GM18873 (cell line): ENCODE results near the gene PDE4A.
"Not testable (repeated sequence)": the region's sequence is repeated elsewhere in the genome, so short reads cannot be mapped to it uniquely, and the experiment has no call there.

Experiments
- ATAC-seq: cut with Tn5 transposase; IDR thresholded peaks from one replicate; pipeline ENCODE4 v1.9.1; 2021; ENCODE audit warnings: mild to moderate bottlenecking, moderate library complexity, moderate number of reproducible peaks; ENCODE audit not compliant: unreplicated experiment, low FRiP score

PDE4A gene

DNA sequence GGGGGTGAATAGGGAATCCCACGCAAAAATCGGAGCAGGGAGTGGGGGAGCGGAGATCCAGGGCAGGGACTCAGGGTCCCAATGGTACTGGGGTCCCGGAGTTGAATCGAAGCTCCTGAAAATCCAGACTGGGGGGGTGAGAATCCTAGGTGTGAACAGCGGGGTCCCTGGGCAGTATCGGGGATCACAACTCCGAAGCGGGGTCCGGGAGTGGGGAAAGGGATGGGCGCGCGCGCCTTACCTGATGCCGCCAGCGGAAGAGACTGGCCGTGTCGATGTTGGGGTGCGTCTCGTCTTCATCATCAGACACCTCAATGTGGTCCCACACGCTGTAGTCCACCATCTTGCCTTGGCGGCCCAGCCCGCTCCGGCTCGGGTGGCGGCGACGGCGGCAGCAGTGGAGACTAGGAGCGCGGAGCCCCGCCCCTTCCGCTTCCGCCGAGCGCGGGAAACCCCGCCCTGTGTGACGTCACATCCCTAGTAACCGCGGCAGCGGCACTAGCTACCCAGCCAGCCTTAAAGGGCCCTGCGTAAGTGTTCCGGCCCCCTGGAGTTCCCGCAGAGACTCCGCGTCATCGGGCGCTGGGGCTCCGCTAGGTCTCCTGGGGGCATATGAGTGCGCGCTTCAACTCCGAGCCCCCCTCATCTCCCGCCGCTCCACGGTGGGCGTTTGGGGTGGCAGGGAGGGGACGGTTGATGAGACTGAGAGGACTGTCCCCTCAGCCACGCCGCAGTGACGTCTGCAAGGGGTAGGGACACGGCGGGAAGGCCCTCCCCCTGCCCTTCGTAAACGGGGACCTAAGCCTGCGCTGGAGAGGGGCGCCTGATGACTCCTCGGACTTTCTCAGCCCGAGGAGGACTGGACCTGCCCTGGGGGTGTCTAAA is 17.0 kb upstream of the PDE4A start, which contains the start of gene CDC37:
CDC37 (minus strand) TSS at position 406 of the 885 bp plus-strand sequence; CDS start at position 343, 63 bp downstream.
- ATAC-seq: peak; percentile 69

DNA sequence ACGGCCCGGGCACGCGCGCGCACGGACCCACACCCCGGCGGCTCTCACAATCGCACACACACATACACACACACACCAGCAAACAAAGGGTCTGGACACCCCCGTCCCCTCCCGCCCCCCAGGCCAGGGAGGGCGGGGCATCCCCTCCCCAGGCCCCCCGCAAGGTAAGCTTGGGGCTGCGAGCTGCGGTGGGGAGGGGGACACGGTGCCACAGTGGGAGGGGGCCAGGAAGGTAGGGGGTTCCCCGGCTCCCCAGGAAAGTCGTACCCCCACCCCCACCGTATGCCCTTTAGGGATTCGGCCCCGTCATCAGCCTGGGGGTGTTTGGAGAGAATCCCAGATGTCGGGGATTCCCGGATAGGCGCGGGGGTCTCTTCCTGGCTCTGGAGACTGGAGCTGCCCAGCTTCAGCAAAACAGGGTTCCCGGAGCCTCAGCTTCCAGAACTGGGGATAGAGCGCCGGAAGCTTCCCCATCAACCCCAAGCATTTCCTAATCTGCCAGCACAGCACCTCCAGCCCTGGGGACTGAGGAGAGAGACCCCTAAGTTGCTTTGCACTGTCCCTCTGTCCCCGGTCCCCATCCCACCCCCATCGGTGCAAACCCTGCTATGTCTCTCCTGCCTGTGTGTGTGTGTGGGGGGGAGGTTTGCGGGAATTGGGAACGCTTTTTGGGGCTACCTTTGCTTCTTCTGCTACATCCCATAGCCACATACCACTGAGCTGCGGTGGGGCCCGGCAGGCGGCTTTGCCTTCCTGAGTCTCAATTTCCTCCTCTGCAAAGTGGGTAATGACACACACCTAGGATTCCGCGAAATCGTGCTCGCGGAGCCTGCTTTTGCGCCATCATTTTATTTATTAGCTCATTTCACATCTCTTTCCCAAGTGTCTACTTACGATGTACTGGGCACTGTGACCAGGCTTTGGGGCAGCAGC is 15.2 kb upstream of the PDE4A start:
- ATAC-seq: no peak

DNA sequence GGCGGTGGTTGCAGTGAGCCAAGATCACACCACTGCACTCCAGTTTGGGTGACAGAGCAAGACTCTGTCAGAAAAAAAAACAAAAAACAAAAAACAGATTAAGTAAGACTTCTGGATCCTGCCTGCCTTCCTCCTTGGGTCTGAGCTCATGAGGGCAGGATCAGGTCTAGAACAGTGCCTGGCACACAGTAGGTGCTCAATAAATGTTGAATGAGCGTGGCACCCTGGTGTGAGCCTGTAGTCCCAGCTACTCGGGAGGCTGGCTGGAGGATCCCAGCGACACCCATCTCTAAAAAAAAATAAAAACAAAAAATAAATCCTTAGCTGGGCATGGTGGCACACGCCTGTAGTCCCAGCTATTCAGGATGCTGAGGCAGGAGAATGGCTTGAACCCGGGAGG is 14.1 kb upstream of the PDE4A start:
- no peak for ATAC-seq

DNA sequence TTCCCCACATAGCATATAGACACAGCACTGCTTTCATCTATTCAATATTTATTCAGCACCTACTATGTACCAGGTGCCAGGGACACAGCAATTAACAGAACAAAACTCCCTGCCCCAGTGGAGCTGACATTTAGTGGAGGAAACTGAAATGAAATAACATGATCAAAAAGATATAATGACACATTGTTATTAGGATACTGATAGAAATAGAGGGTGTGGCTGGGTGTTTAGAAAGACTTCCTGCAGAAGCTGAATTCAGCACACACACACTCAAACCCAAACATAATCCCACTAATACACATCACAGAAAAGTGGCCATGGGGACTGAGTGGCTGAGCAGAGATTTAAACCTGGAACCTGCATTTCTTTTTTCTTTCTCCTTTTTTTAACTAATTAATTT is 13.2 kb upstream of the PDE4A start:
- ATAC-seq: no peak

DNA sequence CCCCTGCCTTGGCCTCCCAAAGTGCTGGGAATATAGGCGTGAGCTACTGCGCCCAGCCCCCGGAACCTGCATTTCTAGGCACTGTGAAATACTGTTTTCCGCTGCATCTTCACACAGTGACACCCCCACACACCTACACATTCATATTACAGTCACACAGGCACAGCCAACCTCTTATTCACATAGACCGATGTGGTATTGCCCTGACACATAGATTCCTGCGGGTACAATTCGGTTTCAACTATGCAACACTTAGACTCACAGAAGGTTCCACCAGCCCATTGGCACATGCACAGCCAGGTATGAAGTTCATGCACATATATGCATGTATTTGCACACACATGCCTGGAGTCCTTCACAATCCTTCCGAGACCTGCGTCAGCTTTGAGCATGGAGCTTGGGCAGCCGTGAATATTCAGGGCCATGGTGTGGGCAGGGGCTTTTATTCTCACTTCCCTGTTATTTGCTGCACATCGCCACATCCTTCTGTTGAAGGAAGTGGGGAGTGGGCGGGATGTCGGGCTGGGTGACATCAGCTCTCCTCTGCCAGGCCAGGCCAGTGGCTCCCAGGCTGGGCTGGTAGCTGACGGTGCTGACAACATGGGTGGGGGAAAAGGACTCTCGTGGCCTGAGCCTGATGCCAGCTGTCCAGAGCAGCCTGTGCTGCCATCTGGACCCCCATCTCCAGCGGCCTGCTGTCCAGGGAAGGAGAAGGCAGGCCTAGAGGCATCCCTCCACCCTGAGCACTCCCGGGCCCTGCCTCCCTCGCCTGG is 11.6 kb upstream of the PDE4A start:
- no peak for ATAC-seq

DNA sequence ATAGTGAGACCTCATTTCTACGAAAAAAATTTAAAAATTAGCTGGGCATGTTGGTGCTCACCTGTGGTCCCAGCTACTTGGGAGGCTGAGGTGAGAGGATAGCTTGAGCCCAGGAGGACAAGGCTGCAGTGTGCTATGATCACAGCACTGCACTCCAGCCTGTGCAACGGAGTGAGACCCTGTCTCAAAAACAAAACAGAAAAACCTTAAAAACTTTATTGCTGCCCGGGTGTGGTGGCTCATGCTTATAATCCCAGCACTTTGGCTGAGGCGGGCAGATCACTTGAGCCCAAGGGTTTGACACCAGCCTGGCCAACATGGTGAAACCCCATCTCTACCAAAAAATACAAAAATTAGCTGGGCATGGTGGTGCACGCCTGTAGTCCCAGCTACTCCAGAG is 9.1 kb upstream of the PDE4A start:
- not testable (repeated sequence) for ATAC-seq

DNA sequence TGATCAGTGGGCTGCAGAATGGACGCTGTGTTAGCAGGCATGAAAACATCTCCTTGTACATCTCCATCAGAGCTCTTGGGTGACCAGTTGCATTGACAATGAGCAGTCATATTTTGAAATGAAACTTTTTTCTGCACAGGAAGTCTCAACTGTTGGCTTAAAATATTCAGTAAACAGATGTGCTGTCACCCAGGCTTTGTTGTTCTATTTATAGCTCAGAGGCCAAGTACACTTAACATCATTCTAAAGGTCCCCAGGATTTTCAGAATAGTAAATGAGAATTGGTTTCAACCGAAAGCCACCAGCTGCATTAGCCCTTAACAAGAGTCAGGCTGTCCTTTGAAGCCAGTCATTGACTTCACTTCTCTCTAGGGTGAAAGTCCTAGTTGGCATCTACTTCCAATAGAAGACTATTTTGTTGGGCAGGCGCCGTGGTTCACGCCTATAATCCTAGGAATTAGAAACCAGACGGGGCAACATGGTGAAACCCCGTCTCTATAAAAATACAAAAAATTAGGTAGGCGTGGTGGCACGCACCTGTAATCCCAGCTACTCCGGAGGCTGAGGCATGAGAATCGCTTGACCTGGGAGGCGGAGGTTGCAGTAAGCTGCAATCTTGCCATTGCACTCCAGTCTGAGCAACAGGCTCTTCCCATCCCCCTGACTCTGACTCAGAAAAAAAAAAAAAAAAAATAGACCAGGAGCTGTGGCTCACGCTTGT is 7.9 kb upstream of the PDE4A start:
- ATAC-seq: peak; percentile 51

DNA sequence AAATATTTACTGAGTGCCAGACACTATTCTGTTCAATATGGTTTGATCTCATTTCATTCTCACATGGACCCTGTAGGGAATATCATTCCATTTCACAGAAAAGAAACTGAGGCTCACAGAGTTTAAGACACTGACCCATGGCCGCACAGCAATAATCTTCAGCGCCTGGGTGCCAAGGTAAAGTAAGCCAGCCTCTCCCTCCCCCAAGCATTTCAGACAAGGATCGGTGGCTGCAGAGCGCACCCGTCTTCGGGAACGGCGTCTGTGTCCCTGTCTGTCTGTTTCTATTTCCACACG is 4.3 kb upstream of the PDE4A start:
- ATAC-seq: no peak

DNA sequence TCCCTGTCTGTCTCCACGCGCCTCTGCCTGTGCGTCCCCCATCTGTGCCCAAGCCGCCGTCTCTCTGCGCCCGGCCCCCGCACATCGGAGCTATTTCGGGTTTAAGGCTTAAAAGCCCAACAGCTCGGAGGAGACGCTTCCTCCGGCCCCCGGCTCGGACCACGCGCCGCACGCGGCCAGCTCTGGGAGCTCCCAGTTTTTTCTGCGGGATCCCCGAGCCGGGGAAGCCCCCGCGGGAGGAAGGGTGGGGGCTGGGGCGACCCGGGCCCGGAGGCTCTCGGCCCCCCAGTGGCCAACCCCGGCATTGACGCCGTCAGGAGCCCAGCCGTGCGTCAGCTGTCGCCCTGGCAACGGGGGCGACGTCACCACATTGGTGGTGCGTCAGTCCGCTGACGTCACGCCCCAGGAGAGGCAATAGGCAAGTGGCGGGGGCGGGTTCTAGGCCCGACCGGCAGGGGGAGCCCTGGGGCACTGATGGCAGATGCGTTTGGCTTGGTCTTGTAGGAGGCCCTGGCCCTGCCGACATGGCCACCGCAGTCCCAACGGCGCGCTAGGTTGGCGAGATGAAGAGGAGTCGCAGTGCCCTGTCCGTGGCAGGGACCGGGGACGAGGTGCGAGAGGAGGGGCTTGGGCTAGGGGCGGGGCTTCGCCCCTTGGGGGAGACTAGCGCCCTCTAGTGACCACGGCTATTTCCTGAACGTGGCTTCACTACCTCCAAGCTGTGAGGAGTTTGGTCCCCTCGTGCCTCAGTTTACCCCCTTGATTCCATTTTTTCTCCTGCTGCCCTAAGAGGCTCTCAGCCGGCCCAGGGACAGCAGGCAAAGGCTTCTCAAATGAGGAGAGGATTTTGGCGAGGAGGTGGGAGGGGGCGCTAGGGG is 3.7 kb upstream of the PDE4A start:
- ATAC-seq: peak; percentile 50

DNA sequence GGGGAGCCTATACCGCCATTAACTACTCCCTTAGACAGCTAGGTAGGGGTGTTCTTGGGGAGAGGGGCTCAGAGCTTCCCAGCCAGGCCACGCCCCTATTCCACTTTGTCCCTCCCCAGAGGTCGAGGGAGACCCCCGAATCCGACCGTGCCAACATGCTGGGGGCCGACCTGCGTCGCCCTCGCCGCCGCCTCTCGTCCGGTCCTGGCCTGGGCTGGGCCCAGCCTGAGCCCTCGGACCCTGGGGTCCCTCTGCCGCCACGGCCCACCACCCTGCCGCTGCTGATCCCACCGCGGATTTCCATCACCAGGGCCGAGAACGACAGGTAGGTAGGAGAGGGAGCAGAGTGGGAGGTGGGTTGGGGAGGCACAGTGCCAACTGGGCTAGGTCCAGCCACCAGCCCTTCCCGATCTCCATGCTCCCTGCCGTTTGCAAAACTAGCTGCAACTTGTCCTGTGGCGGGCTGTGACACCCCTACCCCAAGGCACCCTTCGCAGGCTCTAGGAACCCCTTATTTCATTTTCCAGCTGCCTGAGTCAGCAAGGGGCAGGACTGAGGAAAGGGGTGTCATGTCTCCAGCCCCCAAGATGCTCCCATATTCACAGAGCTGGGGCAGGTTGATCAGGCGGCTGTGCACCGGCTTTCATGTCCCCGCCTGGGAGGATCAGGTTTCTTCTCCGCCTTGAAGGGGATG is 2.6 kb upstream of the PDE4A start:
- ATAC-seq: no peak

DNA sequence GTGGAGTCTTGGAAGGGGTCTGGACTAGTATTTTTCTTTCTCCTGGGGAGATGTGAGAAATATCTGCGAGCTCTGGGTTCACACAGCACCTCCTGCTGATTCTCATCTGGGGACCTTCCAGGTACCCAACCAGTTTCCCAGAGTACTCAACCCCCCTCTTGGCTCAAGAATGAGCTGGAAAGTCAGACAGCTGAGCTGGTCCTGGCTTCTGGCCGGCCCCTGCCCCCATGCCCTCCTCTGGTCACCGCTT is 2.2 kb upstream of the PDE4A start:
- no peak for ATAC-seq

DNA sequence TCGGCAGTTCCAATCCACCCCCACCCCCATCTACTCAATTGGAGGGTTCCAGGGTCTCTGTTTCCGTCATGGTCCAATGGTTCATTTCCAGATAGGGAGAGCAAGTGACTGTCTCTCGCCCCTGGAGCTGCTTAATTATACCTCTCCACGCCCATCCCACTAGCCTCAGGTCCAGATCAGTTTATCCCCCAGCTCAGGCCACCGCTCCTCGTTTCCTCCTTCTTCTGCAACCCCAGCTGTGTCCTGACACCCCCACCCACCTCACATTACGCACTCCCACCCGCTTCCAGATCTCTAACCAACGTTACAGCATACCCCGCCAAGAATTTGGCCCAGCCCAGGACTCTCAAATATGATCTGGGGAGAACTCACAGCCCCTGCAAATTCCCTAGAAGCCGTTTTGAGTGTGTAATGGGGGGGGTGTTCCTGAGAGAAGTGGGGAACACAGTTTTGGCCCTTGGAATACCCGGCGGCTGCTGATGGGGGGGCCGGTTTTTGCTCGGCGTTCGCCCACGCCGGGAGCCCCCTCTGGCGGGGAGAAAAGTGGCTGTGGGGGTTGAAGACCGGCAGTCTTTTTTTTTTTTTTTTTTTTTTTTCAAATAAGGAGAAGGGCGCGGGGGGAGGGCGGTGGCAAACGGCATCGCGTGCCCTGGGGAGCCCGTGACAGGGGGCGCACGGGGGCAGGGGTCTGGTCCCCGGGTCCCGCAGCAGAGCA is 1.7 kb upstream of the PDE4A start:
- ATAC-seq: no peak

DNA sequence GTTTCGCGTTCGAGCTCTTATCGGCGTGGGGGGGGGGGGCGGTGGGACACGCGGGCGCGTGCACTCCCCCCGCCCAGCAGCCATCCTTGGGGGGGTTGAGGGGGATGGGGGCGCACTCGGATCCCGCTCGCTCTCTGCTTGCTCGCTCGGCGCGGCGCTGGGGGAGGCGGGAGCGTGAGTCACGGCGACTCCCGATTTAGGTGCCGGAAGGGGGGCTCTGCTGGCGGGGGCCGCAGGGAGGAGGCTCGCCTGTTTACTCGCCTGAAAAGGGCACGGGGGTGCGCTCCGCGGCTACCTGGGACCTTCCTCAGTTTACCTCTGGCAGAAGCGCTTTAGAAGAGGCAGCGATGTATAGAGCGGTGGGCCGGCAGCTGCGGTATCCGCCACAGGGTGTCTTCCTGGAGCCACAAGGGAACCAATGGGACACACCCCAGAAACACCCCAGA is 1.1 kb upstream of the PDE4A start:
- ATAC-seq: no peak

DNA sequence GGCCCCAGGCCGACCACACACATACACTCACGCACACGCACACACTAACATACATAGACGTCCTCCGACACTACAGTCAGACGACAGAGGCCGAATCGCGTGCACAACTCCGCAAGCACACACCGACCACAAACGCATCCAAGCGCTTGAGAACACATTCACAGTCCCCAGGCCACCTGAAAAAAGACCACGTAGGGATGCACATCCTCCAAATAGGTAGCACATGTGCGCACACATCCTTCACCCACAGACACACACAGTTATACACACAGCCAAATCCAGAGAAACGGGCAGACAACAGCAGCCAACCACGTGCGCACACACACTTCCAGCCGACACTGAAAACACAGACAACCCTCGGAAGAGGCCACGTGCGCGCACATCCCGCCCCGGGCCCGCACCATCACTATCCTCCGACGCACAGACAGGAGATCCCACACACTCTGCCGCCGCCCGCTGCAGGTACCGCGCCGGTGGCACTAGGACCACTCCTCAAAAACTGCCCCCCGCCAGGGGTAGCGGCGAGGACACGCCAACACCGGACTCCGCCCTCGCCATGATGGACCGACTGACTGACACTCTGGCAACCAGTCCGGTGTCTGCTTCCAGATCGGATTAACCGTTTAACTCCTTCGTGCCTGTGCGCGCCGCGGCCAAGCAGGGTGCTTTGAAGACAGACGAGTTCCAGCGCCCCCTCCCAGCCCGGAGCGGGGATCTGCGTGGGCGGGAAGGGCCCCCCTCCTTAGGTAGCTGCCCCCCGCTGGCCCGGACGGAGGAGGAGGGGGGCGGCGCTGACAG is 493 bp upstream of the PDE4A start:
- ATAC-seq: no peak

DNA sequence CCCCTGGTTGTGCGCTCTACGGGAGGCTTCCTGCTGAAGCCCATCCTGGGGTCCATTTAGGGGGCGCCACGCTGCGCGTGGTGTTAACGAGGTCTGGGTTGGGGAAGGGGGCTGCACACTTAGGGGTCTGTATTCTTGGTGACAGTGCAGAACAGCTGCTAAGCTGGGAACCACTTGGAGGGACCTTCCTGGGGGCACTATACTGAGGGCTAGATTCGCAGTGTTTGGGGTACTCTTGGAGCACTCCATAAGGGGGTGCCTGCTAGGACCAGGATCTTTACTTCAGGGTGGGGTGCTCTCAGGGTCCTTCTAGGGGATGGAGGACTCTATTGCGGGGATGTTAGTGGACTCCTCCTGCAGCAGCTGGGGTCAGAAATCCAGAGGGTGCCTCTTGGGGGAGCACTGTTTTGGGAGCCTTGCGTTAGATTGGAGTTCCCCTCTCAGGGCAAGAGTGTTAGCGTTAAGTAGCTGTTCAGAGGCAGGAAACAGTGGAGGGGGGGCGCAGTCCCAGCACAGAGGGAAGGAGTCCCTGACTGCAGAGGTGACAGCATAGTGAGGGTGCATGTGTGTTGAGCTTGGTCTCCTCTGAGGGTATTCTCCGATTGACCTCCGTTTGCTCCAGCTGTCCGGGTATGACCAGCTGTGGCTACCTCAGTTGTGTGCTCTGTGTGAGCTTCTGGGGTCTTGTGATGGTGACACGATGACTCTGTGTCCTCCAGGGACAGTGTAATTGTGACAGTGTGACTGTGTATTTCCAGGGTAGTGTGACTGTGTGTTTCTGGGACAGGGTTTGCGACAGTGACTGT is 1.1 kb downstream of the PDE4A start:
- no peak for ATAC-seq

DNA sequence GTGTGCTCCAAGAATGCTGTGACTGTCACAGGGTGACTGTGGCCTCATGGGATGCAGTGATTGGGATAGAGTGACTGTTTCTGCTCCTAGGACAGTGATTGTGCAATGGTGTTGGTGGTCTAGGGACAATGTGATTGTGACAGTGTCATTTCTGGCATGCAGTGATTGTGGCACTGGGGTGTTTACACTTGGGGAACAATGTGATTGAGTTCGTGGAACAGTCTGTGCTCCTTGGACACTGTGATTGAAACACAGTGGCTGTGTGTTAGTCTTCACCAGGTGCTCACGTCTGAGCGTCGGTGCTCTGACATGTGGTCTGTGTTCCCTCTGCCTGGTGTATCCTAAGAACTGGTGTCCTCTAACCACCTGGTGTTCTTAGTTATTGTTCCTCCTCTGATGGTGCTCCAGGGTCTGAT is 1.7 kb downstream of the PDE4A start:
- ATAC-seq: no peak

DNA sequence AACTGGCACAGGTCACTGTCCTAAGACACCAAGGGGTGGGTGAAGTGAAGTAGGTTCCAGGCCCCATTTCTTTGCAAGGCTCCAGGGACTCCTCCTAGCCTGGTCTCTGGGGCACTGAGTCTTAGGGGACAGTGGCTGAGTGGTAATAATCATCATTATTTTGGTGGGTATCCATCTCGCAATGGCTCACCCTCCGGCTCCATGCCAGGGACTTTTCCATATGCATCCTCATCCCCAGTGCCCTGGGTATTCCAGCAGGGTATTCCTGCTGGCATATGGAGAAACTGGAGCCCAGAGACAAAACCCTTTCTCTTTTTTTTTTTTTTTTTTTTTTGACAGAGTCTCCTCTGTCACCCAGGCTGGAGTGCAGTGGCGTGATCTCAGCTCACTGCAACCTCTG is 2.5 kb downstream of the PDE4A start:
- no peak for ATAC-seq
